Left lung (tissue), 10 donors: ENCODE data around the gene HMG20A. TPM values are rescaled to one million over a fixed set of nuclear protein-coding genes. Genes with fewer than 3 reads are reported as not detected.

Experiments
- ATAC-seq: fragments of 200-7000 bp; cut with Tn5 transposase; one replicate; pipeline ENCODE4 v1.9.1; 2020; ENCODE audit warnings: moderate library complexity
- DNase-seq, 4 donors: peaks; one replicate each; pipeline ENCODE4 v3.0.0-alpha.2; 2013 to 2020
- H3K27ac ChIP-seq, 2 donors: fragments of 200-600 bp; sonication (generic) in 1 of 2; one replicate each; pipeline versions ENCODE4 v1.5.0 to v1.8.0; 2020 to 2021
- H3K27me3 ChIP-seq, 2 donors: fragments of 200-600 bp; sonication (generic) in 1 of 2; one replicate each; pipeline versions ENCODE4 v1.5.0 to v1.8.0; 2020 to 2021
- H3K36me3 ChIP-seq, 2 donors: fragments of 200-600 bp; sonication (generic) in 1 of 2; one replicate each; pipeline versions ENCODE4 v1.5.0 to v1.8.0; 2020 to 2021
- H3K4me1 ChIP-seq, 2 donors: fragments of 200-600 bp; one replicate each; pipeline ENCODE4 v1.8.0; 2021
- H3K4me3 ChIP-seq, 2 donors: fragments of 200-600 bp; sonication (generic) in 1 of 2; one replicate each; pipeline versions ENCODE4 v1.5.0 to v1.8.0; 2020 to 2021; ENCODE audit warnings: mild to moderate bottlenecking in 1 of 2
- H3K9me3 ChIP-seq, 2 donors: fragments of 200-600 bp; sonication (generic) in 1 of 2; one replicate each; pipeline versions ENCODE4 v1.5.0 to v1.8.0; 2020 to 2021
- CTCF ChIP-seq, 2 donors: fragments of 200-600 bp; sonication (generic) in 1 of 2; IDR thresholded peaks; one replicate each; pipeline versions ENCODE4 v1.5.0 to v1.8.0; 2021; ENCODE audit warnings: antibody characterized with exemption in 2 of 2
- intact Hi-C, 2 donors: fragments of 100-400 bp; cut with DNase I; formaldehyde crosslinking; loops; one replicate each; pipeline versions ENCODE4 v1.11.2 to v1.14.2; 2022
- polyA plus RNA-seq, 6 donors: library from polyadenylated mRNA; unstranded; fragments of 120-200 nt; gene quantifications; one replicate each; pipeline ENCODE4 v1.2.1, GENCODE V29; 2013; ENCODE audit not compliant: insufficient read length in 6 of 6
- total RNA-seq, 2 donors: library from RNA; stranded (reverse); fragmentation: NEBNext Ultra II Directional; extraction: Animal tissue kit (Norgen Biotek cat#: 25700); gene quantifications; one replicate each; pipeline ENCODE4 v1.2.1, GENCODE V29; 2021
- donor health status: DM: no; HTN: yes; CAD: no.
- donor health status: DM: no; HTN: no; CAD: no.

Gene HMG20A
- total and polyA plus RNA-seq, 8 donors = 34.9 to 93.5 (median 76.5) TPM

DNA sequence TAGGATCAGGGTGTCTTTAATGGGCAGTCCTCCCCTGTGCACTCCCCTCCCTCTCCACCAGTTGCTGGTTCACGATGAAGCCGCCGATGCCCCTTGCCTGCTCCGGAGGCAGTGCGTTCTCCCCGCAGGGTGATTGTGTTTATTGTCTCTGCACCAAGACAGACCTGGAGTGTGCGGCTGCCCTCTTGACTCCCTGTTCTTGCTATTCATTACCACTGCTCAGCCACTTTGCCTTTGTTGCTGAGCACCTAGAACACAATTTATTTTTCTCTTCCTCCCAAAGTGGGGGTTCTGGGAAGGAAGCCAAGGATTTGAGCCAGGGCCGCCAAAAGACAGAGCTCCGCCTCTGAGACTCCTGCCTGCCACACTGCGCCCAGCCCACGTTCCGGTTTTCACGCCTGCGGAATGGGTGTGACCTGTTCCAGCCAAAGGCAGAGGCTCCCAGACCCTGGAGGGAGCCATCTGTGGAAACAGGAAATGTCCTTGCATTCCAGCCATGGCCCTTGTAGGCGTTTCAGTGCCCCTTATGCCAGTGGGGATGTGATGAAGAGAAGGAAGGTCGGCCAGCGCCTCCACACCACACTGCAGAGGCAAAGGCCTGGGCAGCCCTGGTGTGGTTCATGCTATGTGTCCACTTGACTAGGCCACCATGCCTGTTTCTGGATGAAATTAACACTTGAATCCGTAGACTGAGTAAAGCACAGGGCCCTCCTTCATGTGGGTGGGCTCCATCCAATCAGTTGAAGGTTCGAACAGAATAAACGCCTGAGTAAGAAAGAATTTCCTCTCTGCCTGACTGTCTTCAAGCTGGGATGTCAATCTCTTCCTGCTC, 85.8 kb downstream of the HMG20A start:
- H3K27ac ChIP-seq = peak overlapping the region; percentile 42 to 66
- H3K9me3 ChIP-seq = no peaks in the 10 kb centered on the region
- TF ChIP-seq CTCF (IDR thresholded peaks at IDR 0.05) = no peak
- intact Hi-C loops = no loop called here
- no peak overlapping the region for H3K4me3 ChIP-seq
- no peaks in the 10 kb centered on the region for H3K36me3 ChIP-seq
- H3K4me1 ChIP-seq = peaks cover 31 to 33% of the 10 kb centered on the region in 2 donors
- H3K27me3 ChIP-seq = peaks cover 0 to 6% of the 10 kb centered on the region in 2 donors
- ATAC-seq = peak; percentile 71
- DNase-seq = peak in 2 of 4 donors; percentile 72 to 75

DNA sequence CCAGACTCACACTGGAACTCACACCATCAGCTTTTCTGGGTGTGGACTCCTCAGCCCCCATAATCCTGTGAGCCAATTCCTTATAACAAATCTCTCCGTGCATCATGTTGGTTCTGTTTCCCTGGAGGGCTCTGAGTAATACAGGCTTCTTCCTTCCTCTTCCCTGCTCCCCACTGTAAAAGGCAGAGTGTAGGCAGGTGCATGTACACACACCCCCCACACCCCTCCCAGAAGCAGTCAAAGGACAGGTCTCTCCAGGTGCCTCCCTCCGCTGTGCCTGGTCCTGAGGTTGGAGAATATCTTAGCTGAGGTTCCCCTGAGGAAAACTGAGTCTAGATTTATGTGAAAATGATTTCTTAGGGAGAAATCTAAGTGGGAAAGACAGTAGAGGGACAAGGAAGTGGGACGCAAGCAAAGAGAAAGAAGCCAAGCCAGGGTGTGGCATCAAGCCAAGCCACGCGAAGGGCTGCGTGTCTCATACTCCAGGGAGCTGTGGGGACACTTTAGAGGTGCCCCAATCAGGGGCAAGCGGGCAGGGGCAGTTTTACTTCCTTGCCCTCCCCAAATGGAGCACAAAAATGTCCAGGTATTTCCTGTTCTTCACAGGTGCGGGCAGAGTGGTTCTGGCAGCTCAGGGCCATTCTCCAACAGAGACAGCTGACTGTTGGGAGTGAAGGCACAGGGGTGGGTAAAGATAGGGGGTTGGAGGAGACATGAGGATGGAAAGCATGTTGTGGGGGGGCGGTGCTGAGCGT, 86.6 kb downstream of the HMG20A start:
- Histone ChIP-seq H3K36me3 (no peaks in the 10 kb centered on the region), H3K27me3 (peaks cover 0 to 6% of the 10 kb centered on the region in 2 donors), H3K27ac (peak overlapping the region; percentile 59 to 66), H3K4me1 (peaks cover 31 to 33% of the 10 kb centered on the region in 2 donors), H3K4me3 (no peak overlapping the region), H3K9me3 (no peaks in the 10 kb centered on the region)
- intact Hi-C loops = no loop called here
- DNase-seq (peak in 1 of 4 donors; percentile 48), ATAC-seq (peak; percentile 30)
- TF ChIP-seq CTCF (IDR thresholded peaks at IDR 0.05) = no peak

DNA sequence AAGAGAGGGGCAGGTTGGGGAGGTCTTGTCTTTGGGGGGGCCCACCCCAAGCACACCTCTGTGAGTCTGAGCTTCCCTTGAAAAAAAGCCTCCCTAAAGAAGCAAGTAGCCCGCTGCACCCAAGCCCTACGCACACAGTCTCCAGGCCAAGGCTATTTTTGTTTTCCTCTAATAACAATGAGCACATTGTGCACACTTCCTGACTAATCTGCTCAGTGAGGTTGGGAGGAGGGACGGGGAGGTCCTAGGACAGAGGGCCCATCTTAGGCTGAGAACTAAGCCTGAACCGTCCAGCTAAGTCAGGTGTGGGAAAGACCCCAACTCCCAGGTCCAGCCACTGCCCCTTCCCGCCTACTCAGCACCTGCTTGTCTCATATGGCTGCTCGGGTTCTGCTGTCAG, 87.2 kb downstream of the HMG20A start:
- no peak for DNase-seq

DNA sequence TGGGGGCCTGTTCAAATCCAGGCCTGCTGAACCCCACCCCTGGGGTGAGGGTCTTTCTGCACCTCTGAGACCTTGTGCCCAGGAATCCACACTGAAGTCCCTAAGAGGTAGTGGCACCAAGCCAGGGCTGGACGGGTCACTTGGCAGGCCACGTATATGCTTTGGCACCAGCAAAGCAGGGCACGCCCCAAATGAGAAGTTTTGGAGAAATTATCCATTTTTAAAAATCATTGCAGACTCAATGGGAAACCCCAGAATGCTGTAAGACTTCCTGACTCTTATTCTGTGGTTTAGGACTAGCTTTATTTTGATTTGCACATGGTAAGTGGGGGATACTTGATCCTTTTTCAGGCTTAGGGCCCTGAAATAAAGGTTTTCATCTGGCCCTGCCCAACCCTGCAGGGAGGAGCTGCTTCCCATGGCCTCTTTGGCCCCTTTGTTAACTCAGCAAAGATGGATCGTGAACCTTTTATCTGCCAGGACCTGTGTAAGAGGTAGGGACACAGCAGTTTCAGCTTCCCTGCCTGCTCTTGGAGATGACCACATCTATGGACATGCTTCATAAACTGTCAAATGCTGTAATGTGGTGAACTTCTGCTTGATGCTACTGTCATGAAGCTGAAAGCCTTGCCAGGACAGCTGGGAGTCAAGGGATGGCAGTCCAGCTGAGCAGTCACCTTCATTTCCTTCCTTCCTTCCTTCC, 88.0 kb downstream of the HMG20A start:
- intact Hi-C loops = no loop called here
- H3K27ac ChIP-seq = peak overlapping the region in 1 of 2 donors; percentile 66
- H3K4me3 ChIP-seq = no peak overlapping the region
- no peak for TF ChIP-seq CTCF (IDR thresholded peaks at IDR 0.05)
- no peaks in the 10 kb centered on the region for H3K9me3 ChIP-seq
- ATAC-seq (no peak), DNase-seq (no peak)
- no peaks in the 10 kb centered on the region for H3K36me3 ChIP-seq
- H3K4me1 ChIP-seq = peaks cover 31 to 33% of the 10 kb centered on the region in 2 donors
- H3K27me3 ChIP-seq = peaks cover 0 to 6% of the 10 kb centered on the region in 2 donors

More for the DNA sequence above, 87.2 kb downstream of the HMG20A start:
- Histone ChIP-seq H3K27ac (peak overlapping the region; percentile 59 to 66), H3K4me3 (no peak overlapping the region), H3K4me1 (peaks cover 31 to 33% of the 10 kb centered on the region in 2 donors), H3K9me3 (no peaks in the 10 kb centered on the region), H3K27me3 (peaks cover 0 to 6% of the 10 kb centered on the region in 2 donors), H3K36me3 (no peaks in the 10 kb centered on the region)
- intact Hi-C loops = no loop called here
- ATAC-seq = peak; percentile 45
- no peak for TF ChIP-seq CTCF (IDR thresholded peaks at IDR 0.05)
